ENCODE results near the gene WDR18.
A peak's percentile ranks its signal among the peaks of the same experiment; 100 is the strongest.

GRCh38 chr19:982567-983170, 1.5 kb upstream of the WDR18 start:
- peak; percentile 83 for TF ChIP-seq RAD21 (conservative IDR thresholded peaks at IDR 0.05)
- TF ChIP-seq SMC3 (conservative IDR thresholded peaks at IDR 0.05; ENCODE audit: poor library complexity) = peak; percentile 94
- TF ChIP-seq TAF1 (IDR thresholded peaks at IDR 0.05; ENCODE audit: low read depth) = no peak
